H4 (cell line): ENCODE results near the gene OTUB2. TPM values are rescaled to one million over a fixed set of nuclear protein-coding genes. Genes with fewer than 3 reads are reported as not detected.

Experiments used
- DNase-seq: peaks from one replicate; pipeline ENCODE4 v3.0.0-alpha.2; 2015; ENCODE audit warnings: low spot score
- total RNA-seq: library from RNA; depleted of rRNA; stranded (reverse); fragments of >200 nt; shearing (Covaris generic); gene quantifications from 2 replicates; pipeline ENCODE4 v1.2.3, GENCODE V29; 2014

Gene OTUB2
- total RNA-seq, 1 experiment from 2014 or later = 1.7 TPM

GRCh38 chr14:94040796-94041195 lies 14.7 kb downstream of the OTUB2 start:
- DNase-seq = no peak

- DNase-seq = no peak
Measured at GRCh38 chr14:94041551-94042346, 15.6 kb downstream of the OTUB2 start.

GRCh38 chr14:94042433-94043091 lies 16.4 kb downstream of the OTUB2 start:
- DNase-seq = no peak

- DNase-seq = no peak
Measured at GRCh38 chr14:94043111-94043755, 17.1 kb downstream of the OTUB2 start.

- no peak for DNase-seq
Measured at GRCh38 chr14:94043756-94044475, 17.8 kb downstream of the OTUB2 start.

- no peak for DNase-seq
Measured at GRCh38 chr14:94044476-94045091, 18.4 kb downstream of the OTUB2 start.

GRCh38 chr14:94045101-94045500 lies 19.0 kb downstream of the OTUB2 start:
- no peak for DNase-seq

- DNase-seq = no peak
Measured at GRCh38 chr14:94045563-94046345, 19.6 kb downstream of the OTUB2 start.

GRCh38 chr14:94046696-94047250 lies 20.6 kb downstream of the OTUB2 start:
- DNase-seq = no peak

GRCh38 chr14:94047581-94047980 lies 21.4 kb downstream of the OTUB2 start:
- DNase-seq = no peak

GRCh38 chr14:94048691-94049624 lies 22.8 kb downstream of the OTUB2 start:
- no peak for DNase-seq

GRCh38 chr14:94049625-94050023 lies 23.5 kb downstream of the OTUB2 start:
- no peak for DNase-seq

- DNase-seq = no peak
Measured at GRCh38 chr14:94050231-94050880, 24.2 kb downstream of the OTUB2 start.

GRCh38 chr14:94051115-94051514 lies 25.0 kb downstream of the OTUB2 start:
- no peak for DNase-seq

- no peak for DNase-seq
Measured at GRCh38 chr14:94051779-94052178, 25.6 kb downstream of the OTUB2 start.

GRCh38 chr14:94052199-94052598 lies 26.1 kb downstream of the OTUB2 start:
- no peak for DNase-seq

GRCh38 chr14:94052662-94053061 lies 26.5 kb downstream of the OTUB2 start:
- DNase-seq = no peak

- no peak for DNase-seq
Measured at GRCh38 chr14:94054401-94054800, 28.3 kb downstream of the OTUB2 start.

GRCh38 chr14:94054936-94055335 lies 28.8 kb downstream of the OTUB2 start:
- no peak for DNase-seq
